Activated CD4-positive, CD25-positive, alpha-beta regulatory T cell treated with anti-CD3 and anti-CD28 coated beads, Interleukin-2, amount 50 U/mL, for 24 hours (primary cell): ENCODE measurements around the gene TTLL10.
A peak's percentile ranks its signal among the peaks of the same experiment; 100 is the strongest.

ENCODE experiments used
- ATAC-seq, 2 donors: fragments of 150-1000 bp; cut with Tn5 transposase; one replicate each; pipeline ENCODE4 v1.10.0; 2021; ENCODE audit warnings: mild to moderate bottlenecking in 1 of 2, moderate library complexity in 1 of 2

TTLL10 gene

GRCh38 chr1:1157914-1158710 is 15.6 kb upstream of the TTLL10 start:
- peak; percentile 55 to 65 for ATAC-seq

GRCh38 chr1:1160281-1160930 is 13.3 kb upstream of the TTLL10 start:
- ATAC-seq: no peak

- no peak for ATAC-seq
Observed at GRCh38 chr1:1161078-1161682, 12.5 kb upstream of the TTLL10 start.

GRCh38 chr1:1161683-1162079 is 12.0 kb upstream of the TTLL10 start:
- no peak for ATAC-seq

GRCh38 chr1:1162597-1163537 is 10.8 kb upstream of the TTLL10 start:
- no peak for ATAC-seq

- no peak for ATAC-seq
Observed at GRCh38 chr1:1163538-1164070, 10.1 kb upstream of the TTLL10 start.

- ATAC-seq: no peak
Observed at GRCh38 chr1:1164361-1164700, 9.3 kb upstream of the TTLL10 start.

- no peak for ATAC-seq
Observed at GRCh38 chr1:1164701-1165451, 8.8 kb upstream of the TTLL10 start.

- ATAC-seq: no peak
Observed at GRCh38 chr1:1165485-1165884, 8.2 kb upstream of the TTLL10 start.

- no peak for ATAC-seq
Observed at GRCh38 chr1:1165900-1166421, 7.7 kb upstream of the TTLL10 start.

- no peak for ATAC-seq
Observed at GRCh38 chr1:1166642-1167397, 6.9 kb upstream of the TTLL10 start.

- ATAC-seq: no peak
Observed at GRCh38 chr1:1167398-1167821, 6.3 kb upstream of the TTLL10 start.

GRCh38 chr1:1167841-1168450 is 5.7 kb upstream of the TTLL10 start:
- ATAC-seq: no peak

- ATAC-seq: no peak
Observed at GRCh38 chr1:1168451-1169411, 4.9 kb upstream of the TTLL10 start.

GRCh38 chr1:1169429-1170214 is 4.1 kb upstream of the TTLL10 start:
- no peak for ATAC-seq

- ATAC-seq: no peak
Observed at GRCh38 chr1:1170215-1171091, 3.2 kb upstream of the TTLL10 start.

- no peak for ATAC-seq
Observed at GRCh38 chr1:1171161-1171545, 2.5 kb upstream of the TTLL10 start.
